Mesenchymal stem cell (in vitro differentiated cells and primary cell): ENCODE results near the gene SUPT3H.

Experiments used
- DNase-seq: peaks from one replicate; pipeline ENCODE4 v3.0.0-alpha.2; 2013
- H2AFZ ChIP-seq: one replicate; pipeline ENCODE4 v1.6.1; 2013; ENCODE audit warnings: low read depth, mild to moderate bottlenecking, control low read depth, inconsistent platforms, low read length, moderate library complexity
- H2AK5ac ChIP-seq: 2 replicates; pipeline ENCODE4 v1.6.1; 2013; ENCODE audit warnings: low read length, moderate library complexity, mild to moderate bottlenecking, inconsistent platforms; ENCODE audit not compliant: severe bottlenecking
- H2BK120ac ChIP-seq: one replicate; pipeline ENCODE4 v1.6.1; 2013; ENCODE audit warnings: low read depth, mild to moderate bottlenecking, inconsistent platforms, low read length, moderate library complexity
- H2BK12ac ChIP-seq, 2 experiments: one replicate each; pipeline ENCODE4 v1.6.1; 2013; ENCODE audit warnings: inconsistent platforms in 2 of 2, low read length in 2 of 2, mild to moderate bottlenecking in 2 of 2, moderate library complexity in 2 of 2, control low read depth in 1 of 2
- H2BK15ac ChIP-seq: one replicate; pipeline ENCODE4 v1.6.1; 2013; ENCODE audit warnings: mild to moderate bottlenecking, low read depth, inconsistent platforms; ENCODE audit not compliant: poor library complexity, severe bottlenecking
- H2BK5ac ChIP-seq: 2 replicates; pipeline ENCODE4 v1.6.1; 2013; ENCODE audit warnings: low read depth, mild to moderate bottlenecking, low read length, control low read depth, inconsistent platforms; ENCODE audit not compliant: poor library complexity, severe bottlenecking
- H3K14ac ChIP-seq, 2 experiments: one replicate each; pipeline ENCODE4 v1.6.1; 2013; ENCODE audit warnings: inconsistent platforms in 2 of 2, low read length in 2 of 2, control low read depth in 1 of 2, mild to moderate bottlenecking in 1 of 2, moderate library complexity in 1 of 2
- H3K18ac ChIP-seq, 2 experiments: one replicate each; pipeline ENCODE4 v1.6.1; 2013; ENCODE audit warnings: inconsistent platforms in 2 of 2, low read length in 2 of 2, control low read depth in 1 of 2, low read depth in 1 of 2, mild to moderate bottlenecking in 1 of 2
- H3K23ac ChIP-seq, 2 experiments: one replicate each; pipeline ENCODE4 v1.6.1; 2013; ENCODE audit warnings: inconsistent platforms in 2 of 2, low read length in 2 of 2, mild to moderate bottlenecking in 2 of 2, moderate library complexity in 2 of 2, control low read depth in 1 of 2
- H3K27ac ChIP-seq: 2 replicates; pipeline ENCODE4 v1.5.1; 2013; ENCODE audit warnings: mild to moderate bottlenecking, moderate library complexity, low read length, control low read depth, inconsistent platforms; ENCODE audit not compliant: poor library complexity, severe bottlenecking
- H3K27me3 ChIP-seq, 2 experiments: 2 replicates each; pipeline versions ENCODE4 v1.6.1 to v1.7.0; 2013; ENCODE audit warnings: low read length in 2 of 2, mild to moderate bottlenecking in 2 of 2, moderate library complexity in 2 of 2, control low read depth in 1 of 2, inconsistent platforms in 1 of 2; ENCODE audit not compliant: control insufficient read depth in 1 of 2, insufficient read depth in 1 of 2
- H3K36me3 ChIP-seq, 2 experiments: 2 replicates each; pipeline versions ENCODE4 v1.6.1 to v1.7.0; 2013; ENCODE audit warnings: low read length in 2 of 2, control low read depth in 1 of 2, inconsistent platforms in 1 of 2, low read depth in 1 of 2, mild to moderate bottlenecking in 1 of 2; ENCODE audit not compliant: insufficient read depth in 2 of 2, control insufficient read depth in 1 of 2
- H3K4ac ChIP-seq, 2 experiments: one replicate each; pipeline ENCODE4 v1.6.1; 2013; ENCODE audit warnings: inconsistent platforms in 2 of 2, low read length in 2 of 2, mild to moderate bottlenecking in 2 of 2, moderate library complexity in 2 of 2, control low read depth in 1 of 2, low read depth in 1 of 2
- H3K4me1 ChIP-seq: 2 replicates; pipeline ENCODE4 v1.6.1; 2013; ENCODE audit warnings: low read depth, low read length, control low read depth; ENCODE audit not compliant: control insufficient read depth, insufficient read depth
- H3K4me2 ChIP-seq: 2 replicates; pipeline ENCODE4 v1.6.1; 2013; ENCODE audit warnings: low read length, mild to moderate bottlenecking, inconsistent platforms; ENCODE audit not compliant: poor library complexity, severe bottlenecking
- H3K4me3 ChIP-seq, 2 experiments: 2 replicates each; pipeline versions ENCODE4 v1.5.1 to v1.7.0; 2013; ENCODE audit warnings: low read length in 2 of 2, mild to moderate bottlenecking in 2 of 2, control low read depth in 1 of 2, low read depth in 1 of 2; ENCODE audit not compliant: insufficient read depth in 1 of 2
- H3K79me1 ChIP-seq: replicated peaks from 2 replicates; pipeline ENCODE4 v1.6.1; 2013; ENCODE audit warnings: mild to moderate bottlenecking, control low read depth, low read length, inconsistent platforms; ENCODE audit not compliant: poor library complexity, severe bottlenecking
- H3K9ac ChIP-seq: 2 replicates; pipeline ENCODE4 v1.7.0; 2013; ENCODE audit warnings: mild to moderate bottlenecking, low read length, moderate library complexity
- H3K9me3 ChIP-seq: 2 replicates; pipeline ENCODE4 v1.7.0; 2013; ENCODE audit warnings: mild to moderate bottlenecking, low read length; ENCODE audit not compliant: control insufficient read depth
- H4K8ac ChIP-seq: one replicate; pipeline ENCODE4 v1.6.1; 2013; ENCODE audit warnings: inconsistent platforms, mild to moderate bottlenecking, low read length, moderate library complexity
- H4K91ac ChIP-seq: one replicate; pipeline ENCODE4 v1.6.1; 2013; ENCODE audit warnings: mild to moderate bottlenecking, low read length, inconsistent platforms
- WGBS: methylation state at CpG from one replicate; pipeline ENCODE4 v1.1.7; 2013; ENCODE audit warnings: mixed read lengths; 5-methylcytosine and 5-hydroxymethylcytosine counted together

The SUPT3H gene

DNA sequence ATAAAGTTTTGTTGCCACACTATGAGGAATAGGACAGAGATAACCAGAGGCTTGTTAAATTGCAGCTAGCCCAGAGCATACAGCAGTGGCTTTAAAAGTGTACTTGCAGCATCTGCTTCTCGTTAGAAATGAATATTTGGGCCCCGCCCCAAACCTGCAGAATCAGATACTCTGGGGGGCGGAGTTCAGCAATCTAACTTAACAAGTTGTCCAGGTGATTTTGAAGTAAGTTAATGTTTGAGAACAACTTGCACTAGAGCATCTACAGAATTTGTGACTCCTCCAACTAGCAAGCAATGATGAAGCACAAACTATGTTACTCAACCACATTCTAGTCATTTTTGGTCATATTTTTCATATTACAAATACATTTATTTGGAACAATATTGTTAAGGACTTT, 10.6 kb upstream of the SUPT3H start:
- Histone ChIP-seq H3K4ac (no peak overlapping the region), H3K27ac (no peak overlapping the region), H4K91ac (no peak overlapping the region), H3K4me1 (no peaks in the 10 kb centered on the region), H3K9ac (no peak overlapping the region), H3K4me3 (no peak overlapping the region), H2BK15ac (no peak overlapping the region), H2BK12ac (no peak overlapping the region), H3K36me3 (no peaks in the 10 kb centered on the region), H4K8ac (no peak overlapping the region), H2BK5ac (no peak overlapping the region), H2BK120ac (no peak overlapping the region), H3K18ac (no peak overlapping the region), H3K79me1 (no peaks in the 10 kb centered on the region), H3K4me2 (no peak overlapping the region), H2AFZ (no peak overlapping the region), H3K14ac (no peak overlapping the region), H3K23ac (no peak overlapping the region), H3K9me3 (no peaks in the 10 kb centered on the region), H2AK5ac (no peak overlapping the region), H3K27me3 (no peaks in the 10 kb centered on the region)
- 89% methylated on average over 3 of the region's 3 CpGs for WGBS
- no peak for DNase-seq

DNA sequence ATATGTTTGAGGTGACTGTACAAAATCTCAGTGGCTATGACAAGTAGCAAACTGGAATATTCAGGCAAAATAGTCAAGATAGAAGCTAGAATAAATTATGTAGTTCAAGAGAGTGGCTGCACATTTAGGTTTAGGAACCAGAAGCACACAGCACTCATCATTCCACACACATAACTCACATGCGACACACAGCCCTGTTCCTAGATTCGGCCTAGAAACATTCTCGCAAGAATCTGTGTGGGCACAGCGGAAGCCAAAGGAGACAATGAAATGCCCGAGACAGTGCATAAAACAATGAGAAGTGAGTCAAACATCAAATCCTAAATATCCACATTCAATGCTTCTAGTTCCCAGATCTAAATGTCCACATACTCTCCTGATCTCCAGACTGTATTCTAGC, 9.5 kb upstream of the SUPT3H start:
- no peak overlapping the region for H3K23ac ChIP-seq
- no peak for DNase-seq
- WGBS, result 81% methylated on average over 5 of the region's 5 CpGs

DNA sequence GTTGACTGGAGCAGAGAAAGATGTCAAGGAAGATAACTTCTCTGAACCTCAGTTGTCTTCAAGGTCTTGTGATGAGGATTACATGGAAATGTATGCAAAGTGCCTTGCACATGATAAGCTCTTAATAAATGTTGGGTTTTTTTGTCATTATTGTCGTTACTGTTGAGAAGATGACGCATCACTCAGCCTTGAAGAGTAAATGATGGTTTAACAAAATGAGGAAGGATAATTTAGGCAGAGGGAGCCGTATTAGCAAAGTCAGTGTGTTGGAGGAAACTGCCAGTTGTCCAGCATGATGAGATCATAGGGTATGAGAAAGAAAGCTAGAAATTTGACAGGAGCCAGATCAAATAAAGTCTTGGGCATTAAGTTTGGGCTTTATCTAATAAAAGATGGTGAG, 8.8 kb upstream of the SUPT3H start:
- H3K4ac ChIP-seq, result no peak overlapping the region
- no peak overlapping the region for H4K8ac ChIP-seq
- H3K4me1 ChIP-seq, result no peaks in the 10 kb centered on the region
- H2AFZ ChIP-seq, result no peak overlapping the region
- H3K27ac ChIP-seq, result no peak overlapping the region
- H3K23ac ChIP-seq, result no peak overlapping the region
- H3K9me3 ChIP-seq, result no peaks in the 10 kb centered on the region
- H2BK120ac ChIP-seq, result no peak overlapping the region
- no peak overlapping the region for H4K91ac ChIP-seq
- no peaks in the 10 kb centered on the region for H3K27me3 ChIP-seq
- H3K9ac ChIP-seq, result no peak overlapping the region
- no peak overlapping the region for H3K4me3 ChIP-seq
- H3K4me2 ChIP-seq, result no peak overlapping the region
- no peak overlapping the region for H2BK12ac ChIP-seq
- no peaks in the 10 kb centered on the region for H3K79me1 ChIP-seq
- H2AK5ac ChIP-seq, result no peak overlapping the region
- H2BK15ac ChIP-seq, result no peak overlapping the region
- no peak overlapping the region for H2BK5ac ChIP-seq
- WGBS, result 89% methylated on average over 3 of the region's 3 CpGs
- no peaks in the 10 kb centered on the region for H3K36me3 ChIP-seq
- no peak overlapping the region for H3K14ac ChIP-seq
- no peak for DNase-seq
- H3K18ac ChIP-seq, result no peak overlapping the region

More for the DNA sequence above, 9.5 kb upstream of the SUPT3H start:
- no peak overlapping the region for H4K8ac ChIP-seq
- no peaks in the 10 kb centered on the region for H3K4me1 ChIP-seq
- no peak overlapping the region for H3K4me2 ChIP-seq
- no peak overlapping the region for H3K4ac ChIP-seq
- no peak overlapping the region for H3K14ac ChIP-seq
- no peak overlapping the region for H2AK5ac ChIP-seq
- H3K36me3 ChIP-seq, result no peaks in the 10 kb centered on the region
- H3K18ac ChIP-seq, result no peak overlapping the region
- H3K9me3 ChIP-seq, result no peaks in the 10 kb centered on the region
- no peaks in the 10 kb centered on the region for H3K79me1 ChIP-seq
- no peak overlapping the region for H2BK12ac ChIP-seq
- H2AFZ ChIP-seq, result no peak overlapping the region
- H2BK5ac ChIP-seq, result no peak overlapping the region
- H3K4me3 ChIP-seq, result no peak overlapping the region
- H3K27me3 ChIP-seq, result no peaks in the 10 kb centered on the region
- H4K91ac ChIP-seq, result no peak overlapping the region
- H2BK15ac ChIP-seq, result no peak overlapping the region
- no peak overlapping the region for H2BK120ac ChIP-seq
- no peak overlapping the region for H3K27ac ChIP-seq
- no peak overlapping the region for H3K9ac ChIP-seq

DNA sequence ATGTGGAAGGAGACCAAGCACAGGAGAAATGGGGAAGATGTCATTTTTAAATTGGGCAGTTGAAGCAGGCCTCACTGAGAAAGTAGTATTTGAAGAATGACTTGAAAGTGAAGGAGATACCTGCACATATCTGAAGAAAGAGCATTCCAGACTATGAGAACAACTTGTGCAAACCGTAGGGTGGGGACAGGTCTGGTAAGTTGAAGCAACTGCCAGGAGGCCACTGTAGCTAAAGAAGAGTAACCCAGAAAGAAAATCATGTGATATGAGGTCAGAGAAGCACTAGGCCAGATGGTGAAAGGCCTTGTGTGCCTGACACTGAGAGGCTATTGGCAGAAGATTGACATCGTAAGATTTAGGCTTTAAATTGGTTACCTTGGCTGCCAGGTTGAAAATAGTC, 4.7 kb upstream of the SUPT3H start:
- H2BK5ac ChIP-seq, result no peak overlapping the region
- H3K9ac ChIP-seq, result no peak overlapping the region
- H3K36me3 ChIP-seq, result no peaks in the 10 kb centered on the region
- no peak overlapping the region for H2AK5ac ChIP-seq
- H3K27me3 ChIP-seq, result no peaks in the 10 kb centered on the region
- no peaks in the 10 kb centered on the region for H3K79me1 ChIP-seq
- no peak overlapping the region for H3K4ac ChIP-seq
- no peak overlapping the region for H3K23ac ChIP-seq
- H3K27ac ChIP-seq, result no peak overlapping the region
- no peak overlapping the region for H3K4me3 ChIP-seq
- no peak overlapping the region for H2AFZ ChIP-seq
- no peak overlapping the region for H4K91ac ChIP-seq
- H2BK15ac ChIP-seq, result no peak overlapping the region
- no peak overlapping the region for H3K14ac ChIP-seq
- no peak overlapping the region for H3K18ac ChIP-seq
- no peak overlapping the region for H3K4me2 ChIP-seq
- H2BK12ac ChIP-seq, result no peak overlapping the region
- H3K9me3 ChIP-seq, result no peaks in the 10 kb centered on the region
- H4K8ac ChIP-seq, result no peak overlapping the region
- no peak overlapping the region for H2BK120ac ChIP-seq
- DNase-seq, result no peak
- H3K4me1 ChIP-seq, result no peaks in the 10 kb centered on the region
- WGBS, result 89% methylated on average over 2 of the region's 2 CpGs
